Ectodermal cell (in vitro differentiated cells): Measurements from ENCODE around the gene BABAM2.
"Not testable (repeated sequence)": the region's sequence is repeated elsewhere in the genome, so short reads cannot be mapped to it uniquely, and the experiment has no call there.

Experiments
- H3K27ac ChIP-seq: 2 replicates; pipeline ENCODE4 v1.7.0; 2013; ENCODE audit warnings: mild to moderate bottlenecking, low read depth, low read length; ENCODE audit not compliant: insufficient read depth, poor library complexity, severe bottlenecking
- H3K27me3 ChIP-seq: 2 replicates; pipeline ENCODE4 v1.7.0; 2013; ENCODE audit warnings: mild to moderate bottlenecking, low read length; ENCODE audit not compliant: insufficient read depth, control insufficient read depth, poor library complexity, severe bottlenecking
- H3K36me3 ChIP-seq: one replicate; pipeline ENCODE4 v1.7.0; 2013; ENCODE audit warnings: low read length; ENCODE audit not compliant: control insufficient read depth, insufficient read depth
- H3K4me1 ChIP-seq: one replicate; pipeline ENCODE4 v1.7.0; 2013; ENCODE audit warnings: low read length; ENCODE audit not compliant: control insufficient read depth, insufficient read depth
- H3K4me3 ChIP-seq: 2 replicates; pipeline ENCODE4 v1.7.0; 2013; ENCODE audit warnings: low read depth, low read length, control low read depth; ENCODE audit not compliant: insufficient read depth
- H3K9me3 ChIP-seq: 2 replicates; pipeline ENCODE4 v1.7.0; 2013; ENCODE audit warnings: mild to moderate bottlenecking, low read length, moderate library complexity; ENCODE audit not compliant: control insufficient read depth
- WGBS, 2 experiments: methylation state at CpG; one replicate each; pipeline ENCODE4 v1.1.7; 2013; ENCODE audit warnings: missing lambda C conversion rate in 2 of 2; 5-methylcytosine and 5-hydroxymethylcytosine counted together

Gene BABAM2

GRCh38 chr2:28329184-28329583, 438.7 kb downstream of the BABAM2 start:
- H3K4me1 ChIP-seq = peaks cover 21% of the 10 kb centered on the region
- no peaks in the 10 kb centered on the region for H3K36me3 ChIP-seq
- H3K9me3 ChIP-seq = no peaks in the 10 kb centered on the region
- no peak overlapping the region for H3K4me3 ChIP-seq
- 93 to 95% methylated on average over 5 of the region's 5 CpGs for WGBS, 2 experiments
- no peaks in the 10 kb centered on the region for H3K27me3 ChIP-seq
- no peak overlapping the region for H3K27ac ChIP-seq

DNA sequence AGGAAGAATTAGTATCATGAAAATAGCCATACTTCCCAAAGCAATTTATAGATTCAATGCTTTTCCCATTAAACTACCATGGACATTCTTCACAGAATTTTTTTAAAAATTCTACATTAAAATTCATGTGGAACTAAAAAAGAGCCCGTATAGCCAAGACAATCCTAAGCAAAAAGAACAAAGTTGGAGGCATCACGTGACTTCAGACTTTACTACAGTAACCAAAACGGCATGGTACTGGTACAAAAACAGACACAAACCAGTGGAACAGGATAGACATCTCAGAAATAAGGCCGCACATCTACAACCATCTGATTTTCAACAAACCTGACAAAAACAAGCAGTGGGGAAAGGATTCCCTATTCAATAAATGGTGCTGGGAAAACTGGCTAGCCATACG, 440.2 kb downstream of the BABAM2 start:
- H3K4me1 ChIP-seq = peaks cover 13% of the 10 kb centered on the region
- 72 to 73% methylated on average over 5 of the region's 5 CpGs for WGBS, 2 experiments
- not testable (repeated sequence) for H3K36me3 ChIP-seq, H3K27me3 ChIP-seq, H3K9me3 ChIP-seq, H3K27ac ChIP-seq, H3K4me3 ChIP-seq

GRCh38 chr2:28331797-28332196, 441.3 kb downstream of the BABAM2 start:
- not testable (repeated sequence) for H3K27ac ChIP-seq, H3K9me3 ChIP-seq, H3K4me1 ChIP-seq, H3K27me3 ChIP-seq, H3K4me3 ChIP-seq, H3K36me3 ChIP-seq
- 92 to 96% methylated on average over 3 of the region's 3 CpGs for WGBS, 2 experiments

GRCh38 chr2:28332696-28333095, 442.2 kb downstream of the BABAM2 start:
- Histone ChIP-seq H3K36me3 (no peaks in the 10 kb centered on the region), H3K27ac (no peak overlapping the region), H3K9me3 (no peaks in the 10 kb centered on the region), H3K4me1 (peaks cover 7% of the 10 kb centered on the region), H3K27me3 (no peaks in the 10 kb centered on the region), H3K4me3 (no peak overlapping the region)
- 94 to 96% methylated on average over 8 of the region's 8 CpGs for WGBS, 2 experiments

GRCh38 chr2:28333606-28334526, 443.3 kb downstream of the BABAM2 start:
- 85 to 86% methylated on average over 15 of the region's 15 CpGs for WGBS, 2 experiments
- Histone ChIP-seq H3K27me3 (no peaks in the 10 kb centered on the region), H3K4me3 (no peak overlapping the region), H3K36me3 (no peaks in the 10 kb centered on the region), H3K4me1 (peaks cover 14% of the 10 kb centered on the region), H3K27ac (no peak overlapping the region), H3K9me3 (no peaks in the 10 kb centered on the region)

DNA sequence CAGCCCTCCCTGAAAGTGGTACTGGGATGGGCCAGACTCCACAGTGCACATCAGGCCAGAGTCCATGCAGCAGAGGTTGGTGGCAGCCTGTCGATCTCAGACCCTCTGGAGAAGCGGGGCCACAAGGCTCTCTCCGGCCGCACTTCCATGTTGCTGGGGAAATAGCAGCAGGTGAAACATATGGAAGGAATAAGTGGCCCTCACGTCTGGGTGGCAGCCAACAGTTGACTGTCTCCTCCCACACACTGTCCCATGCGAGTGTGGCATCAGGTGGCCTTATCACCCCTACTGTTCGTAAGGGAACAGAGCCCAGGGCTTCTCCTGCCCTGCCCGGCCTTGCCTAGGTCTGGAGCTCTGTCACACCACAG, 444.0 kb downstream of the BABAM2 start:
- Histone ChIP-seq H3K4me3 (no peak overlapping the region), H3K4me1 (peaks cover 21% of the 10 kb centered on the region), H3K36me3 (no peaks in the 10 kb centered on the region), H3K27me3 (no peaks in the 10 kb centered on the region), H3K9me3 (no peaks in the 10 kb centered on the region), H3K27ac (no peak overlapping the region)
- 94 to 95% methylated on average over 8 of the region's 8 CpGs for WGBS, 2 experiments

GRCh38 chr2:28335265-28335664, 444.7 kb downstream of the BABAM2 start:
- 94 to 95% methylated on average over 11 of the region's 11 CpGs for WGBS, 2 experiments
- not testable (repeated sequence) for H3K4me3 ChIP-seq, H3K27ac ChIP-seq, H3K27me3 ChIP-seq, H3K9me3 ChIP-seq, H3K36me3 ChIP-seq
- peaks cover 28% of the 10 kb centered on the region for H3K4me1 ChIP-seq

DNA sequence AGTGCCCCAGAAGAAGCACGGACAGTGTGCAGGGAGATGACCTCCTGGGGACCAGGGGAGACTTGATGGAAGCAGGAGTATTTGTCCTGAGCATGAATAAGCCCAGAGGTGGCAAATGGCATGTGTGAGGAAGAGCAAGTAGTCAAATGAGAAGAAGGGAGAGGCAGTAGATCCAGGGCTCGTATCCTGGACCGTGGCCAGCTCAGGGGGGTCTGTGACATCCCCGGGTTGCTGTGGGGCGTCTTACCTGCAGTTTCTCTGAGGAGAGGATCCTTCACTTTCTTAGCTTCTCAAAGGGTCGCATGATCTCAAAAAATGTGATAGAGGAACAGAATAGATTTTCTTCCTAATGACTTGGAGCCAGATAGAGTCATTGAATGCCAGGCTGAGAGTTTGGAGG, 445.1 kb downstream of the BABAM2 start:
- Histone ChIP-seq H3K4me3 (no peak overlapping the region), H3K4me1 (peaks cover 32% of the 10 kb centered on the region), H3K27ac (no peak overlapping the region), H3K36me3 (no peaks in the 10 kb centered on the region), H3K27me3 (no peaks in the 10 kb centered on the region), H3K9me3 (no peaks in the 10 kb centered on the region)
- 97 to 98% methylated on average over 6 of the region's 6 CpGs for WGBS, 2 experiments

GRCh38 chr2:28336264-28336980, 445.9 kb downstream of the BABAM2 start:
- 86 to 88% methylated on average over 13 of the region's 13 CpGs for WGBS, 2 experiments
- peaks cover 34% of the 10 kb centered on the region for H3K4me1 ChIP-seq
- H3K9me3 ChIP-seq = no peaks in the 10 kb centered on the region
- H3K27ac ChIP-seq = no peak overlapping the region
- H3K36me3 ChIP-seq = no peaks in the 10 kb centered on the region
- no peaks in the 10 kb centered on the region for H3K27me3 ChIP-seq
- H3K4me3 ChIP-seq = no peak overlapping the region

- Histone ChIP-seq H3K27me3 (no peaks in the 10 kb centered on the region), H3K4me1 (peaks cover 34% of the 10 kb centered on the region), H3K27ac (no peak overlapping the region), H3K9me3 (no peaks in the 10 kb centered on the region), H3K4me3 (no peak overlapping the region), H3K36me3 (no peaks in the 10 kb centered on the region)
- WGBS, 2 experiments = 88 to 89% methylated on average over 16 of the region's 16 CpGs
Measured at GRCh38 chr2:28336982-28337627, 446.6 kb downstream of the BABAM2 start.
